Uterus (tissue), 2 donors: ENCODE data around the gene DYNLT4.

ENCODE experiments used
- CTCF ChIP-seq, 4 experiments: fragments of 200-600 bp in 2 of 4; fragments of 450-650 bp in 2 of 4; sonication (generic) in 2 of 4; IDR thresholded peaks; one replicate each; pipeline ENCODE4 v1.5.1; 2016 to 2019; ENCODE audit warnings: antibody characterized with exemption in 4 of 4, mild to moderate bottlenecking in 2 of 4, moderate library complexity in 1 of 4
- POLR2A ChIP-seq, 2 donors: fragments of 450-650 bp; IDR thresholded peaks; one replicate each; pipeline ENCODE4 v1.6.1; 2016; ENCODE audit warnings: antibody characterized with exemption in 2 of 2, mild to moderate bottlenecking in 1 of 2, moderate library complexity in 1 of 2

GRCh38 chr1:44846985-44847384 lies 39.8 kb upstream of the DYNLT4 start:
- TF ChIP-seq CTCF (IDR thresholded peaks at IDR 0.05) (no peak), POLR2A (IDR thresholded peaks at IDR 0.05) (no peak)
